ENCODE measurements around the gene TMEM143.
"Not testable (repeated sequence)": the region's sequence is repeated elsewhere in the genome, so short reads cannot be mapped to it uniquely, and the experiment has no call there.

Gene TMEM143

DNA sequence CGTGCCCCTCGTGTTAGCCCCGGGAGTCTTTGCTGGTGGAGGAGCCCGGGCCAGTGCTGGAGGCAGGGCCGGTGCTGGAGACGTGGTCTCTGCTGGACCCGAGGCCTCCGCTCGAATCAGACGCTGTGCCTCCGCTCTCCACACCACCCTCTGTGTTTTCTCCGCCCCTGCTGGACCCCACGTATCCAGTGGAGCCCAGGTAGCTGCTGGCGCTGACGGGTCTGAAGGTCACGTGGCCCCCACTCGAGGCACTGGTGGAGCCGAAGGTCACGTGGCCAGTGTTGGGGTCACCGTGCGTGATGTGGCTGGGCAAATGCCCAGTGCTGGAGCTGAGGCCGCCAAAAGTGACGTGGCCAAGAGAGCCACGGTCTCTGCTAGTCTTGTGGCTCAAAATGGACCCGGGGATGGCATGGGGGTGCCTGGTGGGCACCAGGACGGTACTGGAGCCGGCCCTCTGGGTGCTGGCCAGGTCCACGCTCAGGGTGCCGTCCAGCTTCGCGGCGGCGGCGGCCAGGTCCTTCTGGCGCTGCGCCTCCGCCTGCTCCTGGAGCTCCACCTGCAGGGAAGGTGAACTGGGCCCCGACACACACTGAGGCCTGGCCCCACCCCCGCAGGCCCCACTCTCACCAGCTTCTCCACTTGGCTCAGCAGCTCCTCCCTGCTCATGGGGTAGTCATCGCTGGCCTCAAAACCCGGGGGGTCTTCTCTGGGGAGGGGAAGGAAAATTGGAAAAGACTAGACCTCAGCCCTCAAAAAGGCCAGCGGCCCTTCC, 66.6 kb downstream of the TMEM143 start:
- no peak for DNase-seq (ENCODE audit: low spot score)

DNA sequence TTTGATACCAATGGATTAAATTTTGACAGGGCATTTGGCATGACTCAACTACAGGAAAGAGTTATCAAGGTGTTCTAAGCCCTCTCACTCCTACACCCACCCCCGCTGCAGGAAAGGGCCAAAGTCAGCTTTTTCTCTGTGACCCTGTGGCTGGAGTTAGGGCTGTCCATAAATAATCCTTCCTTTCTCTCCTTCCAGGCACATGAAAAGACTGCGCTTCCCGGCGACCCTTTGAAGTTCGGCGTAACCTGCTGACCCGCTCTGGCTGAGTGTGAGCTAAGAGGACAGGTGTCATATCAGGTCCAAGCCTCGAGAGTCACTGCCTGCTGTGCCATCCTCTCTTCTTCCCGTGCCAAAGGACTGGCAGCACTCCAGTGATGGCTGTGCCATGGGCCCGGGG, 68.3 kb downstream of the TMEM143 start:
- DNase-seq (ENCODE audit: low spot score): no peak

DNA sequence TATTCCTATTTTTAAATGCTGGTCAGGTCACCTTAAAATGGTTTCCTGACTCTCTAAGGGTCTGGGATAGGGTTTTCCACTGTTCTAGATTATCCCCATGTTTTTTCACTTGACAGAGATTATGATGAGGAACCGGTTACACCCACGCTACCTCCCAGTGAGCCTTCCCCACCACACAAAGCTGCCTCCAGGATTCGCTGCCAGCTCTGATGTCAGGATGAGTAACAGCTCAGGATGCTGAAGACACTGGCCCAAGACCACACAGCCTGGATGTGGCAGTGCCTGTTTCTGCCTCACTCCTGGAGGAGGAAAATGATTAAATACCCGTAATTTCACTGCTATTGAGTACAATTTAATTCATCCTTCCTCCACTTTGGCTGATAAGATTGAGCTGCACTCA, 70.9 kb downstream of the TMEM143 start:
- DNase-seq (ENCODE audit: low spot score): peak; percentile 84

- not testable (repeated sequence) for DNase-seq (ENCODE audit: low spot score)
Observed at GRCh38 chr19:48291489-48291815, 72.3 kb downstream of the TMEM143 start.

- peak; percentile 79 for DNase-seq (ENCODE audit: low spot score)
Observed at GRCh38 chr19:48290771-48291488, 72.8 kb downstream of the TMEM143 start.

- DNase-seq (ENCODE audit: low spot score): peak; percentile 53
Observed at GRCh38 chr19:48290401-48290770, 73.4 kb downstream of the TMEM143 start.

GRCh38 chr19:48287748-48288147, 76.0 kb downstream of the TMEM143 start:
- no peak for DNase-seq (ENCODE audit: low spot score)

- no peak for DNase-seq (ENCODE audit: low spot score)
Observed at GRCh38 chr19:48284896-48285295, 78.8 kb downstream of the TMEM143 start.

DNA sequence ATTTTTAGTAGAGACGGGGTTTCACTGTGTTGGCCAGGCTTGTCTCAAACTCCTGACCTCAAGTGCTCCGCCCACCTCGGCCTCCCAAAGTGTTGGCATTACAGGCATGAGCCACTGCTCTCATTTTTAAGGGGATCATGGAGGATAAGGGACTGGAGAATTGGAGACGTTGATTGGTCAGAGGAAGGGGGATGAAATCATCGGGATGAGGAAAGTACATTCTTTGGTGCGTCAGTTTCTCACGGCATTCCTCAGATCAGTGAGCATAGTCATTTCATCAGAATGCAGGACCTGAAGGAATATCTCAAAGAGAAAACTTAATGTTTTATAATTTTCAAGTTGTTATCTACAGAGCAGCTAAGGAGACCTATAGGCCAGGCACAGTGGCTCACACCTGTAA, 79.8 kb downstream of the TMEM143 start:
- no peak for DNase-seq (ENCODE audit: low spot score)

All from kidney tubule cell (primary cell).